Left hindlimb (tissue), 1 donor: Measurements from ENCODE around the gene FBLIM1.

Source experiments
- DNase-seq: peaks from one replicate; pipeline ENCODE4 v3.0.0-alpha.2; 2018

Gene FBLIM1

GRCh38 chr1:15748690-15749398 lies 9.8 kb upstream of the FBLIM1 start:
- DNase-seq, result peak; percentile 15

- no peak for DNase-seq
These were observed 8.9 kb upstream of the FBLIM1 start for GRCh38 chr1:15749399-15750291.

DNA sequence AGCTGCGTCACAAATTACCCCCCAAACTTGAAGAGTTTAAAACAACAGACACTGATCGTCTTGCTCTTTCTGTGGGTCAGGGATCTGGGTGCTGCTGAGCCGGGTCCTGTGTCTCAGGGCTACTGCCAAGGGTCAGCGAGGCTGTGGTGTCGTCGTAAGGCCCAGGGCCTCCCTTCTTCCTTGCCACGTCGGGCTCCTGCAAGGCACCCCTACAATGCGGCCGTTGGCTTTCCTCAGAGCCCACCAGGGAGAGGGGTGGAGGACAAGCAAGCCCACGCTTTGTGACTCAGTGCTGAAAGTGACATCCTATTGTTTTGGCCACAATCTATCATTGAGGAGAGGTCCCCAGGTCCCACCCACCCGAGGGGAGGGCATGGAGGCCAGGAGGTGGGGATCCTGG lies 7.7 kb upstream of the FBLIM1 start:
- no peak for DNase-seq

DNA sequence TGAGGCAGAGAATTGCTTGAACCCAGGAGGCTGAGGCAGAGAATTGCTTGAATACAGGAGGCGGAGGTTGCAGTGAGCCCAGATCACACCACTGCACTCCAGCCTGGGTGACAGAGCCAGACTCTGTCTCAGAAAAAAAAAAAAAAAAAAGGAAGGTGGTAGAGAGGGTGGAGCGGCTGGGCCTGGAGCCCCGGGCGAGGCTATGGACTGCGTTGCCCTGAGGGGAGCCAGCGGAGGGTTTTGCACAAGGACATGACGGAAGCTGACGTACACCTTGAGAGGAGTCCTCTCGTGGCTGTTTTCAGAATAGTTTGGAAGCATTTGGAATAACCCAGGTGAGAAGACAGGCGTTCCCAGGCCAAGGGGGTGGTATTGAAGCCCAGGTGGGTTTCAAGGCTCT lies 6.9 kb upstream of the FBLIM1 start:
- DNase-seq, result no peak

DNA sequence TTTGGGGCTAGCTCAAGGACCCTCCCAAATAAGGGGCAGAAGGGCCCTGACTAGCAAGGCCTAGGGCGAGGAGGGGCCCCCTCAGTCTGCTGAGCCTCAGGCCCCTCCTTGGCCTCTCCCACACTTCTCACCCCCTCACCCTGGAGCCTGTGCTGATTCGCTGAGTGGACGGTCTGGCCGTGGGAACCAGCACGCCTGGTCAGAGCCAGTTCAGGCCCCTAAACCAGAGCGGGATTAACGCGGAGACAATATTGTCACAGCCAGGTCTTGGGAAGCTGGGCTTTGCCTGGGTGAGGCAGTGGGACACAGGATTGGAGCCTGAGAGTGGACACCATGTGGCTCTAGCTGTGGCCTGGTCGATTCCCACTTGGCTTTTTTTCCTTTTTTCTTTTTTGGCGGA lies 4.8 kb upstream of the FBLIM1 start:
- DNase-seq, result no peak

GRCh38 chr1:15755021-15755645 lies 3.5 kb upstream of the FBLIM1 start:
- DNase-seq, result no peak

DNA sequence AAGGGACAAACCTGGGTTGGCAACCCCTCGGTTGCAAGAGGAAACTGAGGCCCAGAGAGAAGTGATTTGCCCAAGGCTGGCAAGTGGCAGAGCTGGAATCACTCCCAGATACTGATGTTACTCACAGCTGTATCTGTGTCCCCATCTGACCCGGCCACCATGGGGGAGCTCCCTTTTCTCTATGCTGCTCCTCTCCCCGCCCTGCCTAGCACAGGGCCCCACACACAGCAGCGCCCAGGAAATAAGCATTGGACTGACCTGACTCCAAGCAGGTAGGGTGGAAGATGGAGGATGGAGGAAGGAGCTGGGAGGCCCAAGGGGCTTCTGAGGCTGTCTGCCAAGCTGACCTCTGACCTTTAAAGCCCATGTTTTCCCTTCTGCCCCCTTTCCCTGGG lies 3.0 kb upstream of the FBLIM1 start:
- no peak for DNase-seq

- DNase-seq, result no peak
These were observed 2.2 kb upstream of the FBLIM1 start for GRCh38 chr1:15756143-15757015.

- no peak for DNase-seq
These were observed 1.5 kb upstream of the FBLIM1 start for GRCh38 chr1:15757016-15757543.

DNA sequence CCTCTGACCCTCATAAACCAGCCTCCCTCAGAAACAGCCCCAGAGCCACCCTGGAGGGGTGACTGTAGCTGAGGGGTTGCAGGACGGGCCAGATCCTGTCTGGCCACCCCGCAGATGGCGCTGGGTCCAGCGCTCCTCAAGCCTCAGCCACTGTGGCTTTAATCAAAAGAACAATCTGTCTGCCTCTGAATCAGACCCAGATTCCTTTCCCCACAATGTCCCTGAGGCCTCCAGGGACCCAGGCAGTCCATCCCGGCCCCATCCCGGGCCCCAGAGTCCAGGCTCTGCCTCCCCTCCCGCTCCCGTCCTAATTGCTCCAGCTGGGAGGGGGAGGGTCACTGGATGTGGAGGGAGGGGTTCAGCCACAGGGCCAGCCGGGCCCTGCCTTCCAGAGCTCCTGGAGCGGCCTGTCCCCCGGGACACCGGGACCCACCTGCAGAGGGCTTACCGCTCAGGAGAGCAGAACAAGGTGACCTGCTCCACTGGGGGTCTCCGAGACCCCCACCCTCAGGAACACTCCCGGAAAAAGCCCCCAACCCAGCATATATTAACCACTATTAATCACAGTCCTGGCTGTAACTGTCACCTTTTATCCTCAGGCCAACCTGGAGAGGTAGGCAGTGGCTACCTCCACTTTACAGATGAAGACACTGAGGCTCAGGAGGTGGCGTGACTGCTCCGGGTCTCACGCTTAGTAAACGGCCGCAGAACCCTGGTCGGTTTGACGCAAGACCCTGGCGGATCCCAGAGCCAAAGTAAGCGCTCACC lies 836 bp upstream of the FBLIM1 start:
- DNase-seq, result no peak

- DNase-seq, result no peak
These were observed 512 bp downstream of the FBLIM1 start for GRCh38 chr1:15758953-15759661.

- DNase-seq, result peak; percentile 70
These were observed 2.1 kb downstream of the FBLIM1 start for GRCh38 chr1:15760520-15761211.

DNA sequence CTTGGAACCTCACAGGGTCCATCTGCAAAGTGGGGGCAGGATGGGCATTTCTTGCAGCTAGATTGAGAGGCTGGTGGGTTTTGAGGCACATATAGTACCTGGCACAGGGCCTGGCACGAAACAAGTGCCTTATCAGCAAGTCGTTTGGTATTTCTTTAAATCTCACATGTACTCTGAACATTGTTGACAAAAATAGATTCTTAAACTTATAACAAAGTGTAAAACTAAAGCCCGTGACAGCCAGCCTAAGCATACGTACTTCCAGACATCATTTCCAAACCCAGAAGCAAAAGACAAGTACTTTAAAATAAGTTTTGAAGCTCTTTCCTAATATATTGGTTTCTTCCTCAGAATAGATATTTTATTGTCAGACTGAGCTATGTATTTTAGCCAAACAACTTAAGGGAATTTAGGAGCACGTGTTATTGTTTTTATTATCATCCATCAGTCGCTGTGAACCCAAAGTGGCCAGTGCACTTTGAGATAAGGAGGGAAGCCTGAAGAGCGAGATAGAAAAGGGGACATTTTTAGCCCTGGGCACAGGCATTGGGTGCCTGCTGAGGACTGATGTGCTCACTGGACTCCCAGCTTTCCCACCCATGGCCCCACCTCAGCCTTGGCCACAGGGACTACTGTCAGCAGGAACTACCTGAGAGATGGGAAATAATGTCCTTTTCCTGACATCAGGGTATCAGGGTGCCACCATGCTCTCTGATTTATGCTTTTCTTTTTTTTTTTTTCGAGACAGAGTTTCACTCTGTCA lies 3.0 kb downstream of the FBLIM1 start:
- no peak for DNase-seq

DNA sequence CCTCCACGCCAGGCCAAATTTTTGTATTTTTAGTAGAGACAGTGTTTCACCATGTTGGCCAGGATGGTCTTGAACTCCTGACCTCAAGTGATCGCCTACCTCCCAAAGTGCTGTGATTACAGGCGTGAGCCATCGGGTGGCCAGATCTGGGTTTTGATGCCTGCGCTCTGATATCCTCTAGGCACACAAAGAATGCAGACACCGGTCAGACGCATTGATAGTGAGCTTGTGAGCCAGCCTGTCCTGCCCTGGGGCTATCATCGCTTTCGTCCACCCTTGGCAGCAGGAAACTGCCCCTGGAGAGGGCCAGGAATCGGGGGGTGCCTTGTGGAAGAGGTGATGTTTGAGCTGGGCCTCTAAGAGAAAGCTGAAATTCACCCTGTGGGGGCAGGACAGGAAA lies 4.0 kb downstream of the FBLIM1 start:
- DNase-seq, result no peak

DNA sequence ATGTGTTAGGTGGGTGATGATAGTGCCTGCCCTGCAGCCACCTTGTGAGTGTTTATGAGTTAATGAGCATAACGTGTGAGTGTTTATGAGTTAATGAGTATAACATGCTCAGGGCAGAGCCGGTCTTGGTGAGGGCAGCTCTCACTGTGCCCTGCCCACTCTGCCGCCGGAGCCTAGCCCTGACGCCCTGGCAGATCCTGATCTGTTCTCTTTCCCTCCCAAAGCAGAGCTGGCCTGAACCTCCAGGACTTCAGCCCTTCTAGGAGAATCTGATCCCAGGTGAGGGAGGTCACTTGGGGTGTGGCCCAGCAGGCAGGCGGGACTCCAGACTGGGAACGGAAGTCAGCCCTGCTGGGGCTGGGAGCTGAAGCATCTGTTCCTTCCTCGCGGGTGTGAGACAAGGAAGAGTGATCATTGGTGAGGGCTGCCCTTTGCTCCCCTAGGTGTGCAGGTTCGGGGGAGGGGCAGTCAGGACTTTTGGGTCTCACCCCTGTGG lies 5.7 kb downstream of the FBLIM1 start:
- DNase-seq, result no peak

DNA sequence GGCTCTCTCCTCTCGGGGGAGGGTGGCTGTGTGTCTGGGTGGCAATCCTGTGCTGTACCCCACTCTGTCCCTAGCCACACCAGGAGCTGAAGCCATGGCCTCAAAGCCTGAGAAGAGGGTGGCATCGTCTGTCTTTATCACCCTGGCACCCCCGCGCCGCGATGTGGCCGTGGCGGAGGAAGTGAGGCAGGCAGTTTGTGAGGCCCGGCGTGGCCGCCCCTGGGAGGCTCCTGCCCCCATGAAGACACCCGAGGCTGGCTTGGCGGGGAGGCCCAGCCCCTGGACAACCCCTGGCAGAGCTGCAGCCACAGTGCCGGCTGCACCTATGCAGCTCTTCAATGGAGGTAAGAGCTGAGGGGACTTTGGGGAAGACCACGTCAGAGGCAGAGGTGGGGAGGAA lies 6.3 kb downstream of the FBLIM1 start:
- no peak for DNase-seq

DNA sequence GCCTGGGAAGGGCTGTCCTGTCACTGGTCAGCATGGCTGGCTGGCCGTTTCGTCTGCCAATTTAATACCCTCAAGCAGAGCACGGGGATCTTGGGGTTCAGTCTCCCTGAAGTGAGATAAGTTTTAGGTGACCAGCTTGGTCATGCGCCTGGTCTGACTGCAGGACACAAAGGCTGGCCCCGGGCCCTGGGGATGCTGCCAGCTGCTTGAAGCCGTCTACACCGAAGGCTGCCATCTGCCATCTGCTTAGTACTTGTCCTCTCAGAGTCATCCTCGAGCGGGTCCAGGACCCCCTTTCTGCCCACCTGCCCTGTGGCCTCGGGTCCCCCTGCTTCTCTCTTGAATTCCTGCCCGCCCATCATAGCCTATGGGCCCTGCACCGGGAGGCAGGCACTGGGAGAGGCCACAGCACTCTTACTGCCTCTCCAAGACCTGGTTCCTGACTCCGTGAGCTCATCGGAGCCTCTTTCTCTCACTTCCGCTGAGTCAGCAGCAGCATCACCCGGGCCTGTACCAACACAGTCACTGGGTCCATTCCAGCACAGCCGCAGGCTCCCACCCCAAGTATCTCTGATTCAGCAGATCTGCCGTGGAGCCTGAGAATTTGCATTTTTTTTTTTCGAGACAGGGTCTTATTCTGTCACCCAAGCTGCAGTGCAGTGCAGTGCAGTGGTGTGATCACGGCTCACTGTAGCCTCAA lies 7.0 kb downstream of the FBLIM1 start:
- DNase-seq, result no peak

DNA sequence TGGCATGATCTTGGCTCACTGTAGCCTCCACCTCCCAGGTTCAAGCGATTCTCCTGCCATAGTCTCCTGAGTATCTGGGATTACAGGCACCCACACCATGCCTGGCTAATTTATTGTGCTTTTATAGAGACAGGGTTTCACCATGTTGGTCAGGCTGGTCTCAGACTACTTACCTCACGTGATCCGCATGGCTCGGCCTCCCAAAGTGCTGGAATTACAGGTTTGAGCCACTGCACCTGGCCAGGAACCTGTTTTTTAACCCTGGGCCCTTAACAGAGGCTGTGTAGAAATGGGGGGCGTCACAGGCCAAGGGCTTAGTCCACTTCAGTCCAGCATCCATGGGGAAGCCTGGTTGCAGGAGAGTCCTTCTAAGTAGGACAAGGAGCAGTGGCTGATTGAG lies 9.3 kb downstream of the FBLIM1 start:
- no peak for DNase-seq

- no peak for DNase-seq
These were observed 9.8 kb downstream of the FBLIM1 start for GRCh38 chr1:15768388-15768787.
